ENCODE measurements around the gene EHD4.

EHD4 gene

GRCh38 chr15:41892621-41893421 is 79.5 kb downstream of the EHD4 start:
- H3K36me3 ChIP-seq (ENCODE audit: control insufficient read depth, insufficient read depth, low read length), result no peaks in the 10 kb centered on the region
- no peaks in the 10 kb centered on the region for H3K27me3 ChIP-seq (ENCODE audit: control insufficient read depth, insufficient read depth, low read length)
- peaks cover 2% of the 10 kb centered on the region for H3K4me1 ChIP-seq (ENCODE audit: control insufficient read depth, insufficient read depth, low read length)
- H3K9me3 ChIP-seq (ENCODE audit: control insufficient read depth, insufficient read depth, low read length), result no peaks in the 10 kb centered on the region
- H3K9ac ChIP-seq (ENCODE audit: low read depth, low read length), result no peak overlapping the region
- no peak overlapping the region for H3K4me3 ChIP-seq (ENCODE audit: low read depth, low read length)

GRCh38 chr15:41891946-41892345 is 80.4 kb downstream of the EHD4 start:
- Histone ChIP-seq H3K27me3 (ENCODE audit: control insufficient read depth, insufficient read depth, low read length) (no peaks in the 10 kb centered on the region), H3K9ac (ENCODE audit: low read depth, low read length) (no peak overlapping the region), H3K4me3 (ENCODE audit: low read depth, low read length) (no peak overlapping the region), H3K36me3 (ENCODE audit: control insufficient read depth, insufficient read depth, low read length) (no peaks in the 10 kb centered on the region), H3K9me3 (ENCODE audit: control insufficient read depth, insufficient read depth, low read length) (no peaks in the 10 kb centered on the region), H3K4me1 (ENCODE audit: control insufficient read depth, insufficient read depth, low read length) (no peaks in the 10 kb centered on the region)

DNA sequence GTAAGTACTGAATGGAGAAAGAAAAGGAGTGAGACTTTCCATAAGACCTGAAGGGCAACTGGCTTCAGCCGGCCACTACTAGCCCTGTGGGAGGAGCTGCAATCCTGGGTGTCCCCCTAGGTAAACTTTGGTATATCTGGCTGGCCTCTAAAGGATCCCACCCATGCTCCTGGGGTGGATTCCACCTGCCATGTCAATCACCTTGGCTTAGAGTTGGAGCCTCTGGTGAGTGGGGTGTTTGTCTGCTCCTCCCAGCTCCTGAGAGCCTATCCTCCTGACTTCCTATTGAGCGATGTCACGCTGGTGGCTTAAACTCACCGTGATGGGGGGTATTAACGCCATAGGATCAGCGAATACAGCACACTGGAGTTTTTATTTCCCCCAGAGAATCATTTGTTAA is 81.1 kb downstream of the EHD4 start:
- no peaks in the 10 kb centered on the region for H3K9me3 ChIP-seq (ENCODE audit: control insufficient read depth, insufficient read depth, low read length)
- H3K36me3 ChIP-seq (ENCODE audit: control insufficient read depth, insufficient read depth, low read length), result no peaks in the 10 kb centered on the region
- H3K27me3 ChIP-seq (ENCODE audit: control insufficient read depth, insufficient read depth, low read length), result no peaks in the 10 kb centered on the region
- H3K9ac ChIP-seq (ENCODE audit: low read depth, low read length), result no peak overlapping the region
- H3K4me3 ChIP-seq (ENCODE audit: low read depth, low read length), result no peak overlapping the region
- no peaks in the 10 kb centered on the region for H3K4me1 ChIP-seq (ENCODE audit: control insufficient read depth, insufficient read depth, low read length)

DNA sequence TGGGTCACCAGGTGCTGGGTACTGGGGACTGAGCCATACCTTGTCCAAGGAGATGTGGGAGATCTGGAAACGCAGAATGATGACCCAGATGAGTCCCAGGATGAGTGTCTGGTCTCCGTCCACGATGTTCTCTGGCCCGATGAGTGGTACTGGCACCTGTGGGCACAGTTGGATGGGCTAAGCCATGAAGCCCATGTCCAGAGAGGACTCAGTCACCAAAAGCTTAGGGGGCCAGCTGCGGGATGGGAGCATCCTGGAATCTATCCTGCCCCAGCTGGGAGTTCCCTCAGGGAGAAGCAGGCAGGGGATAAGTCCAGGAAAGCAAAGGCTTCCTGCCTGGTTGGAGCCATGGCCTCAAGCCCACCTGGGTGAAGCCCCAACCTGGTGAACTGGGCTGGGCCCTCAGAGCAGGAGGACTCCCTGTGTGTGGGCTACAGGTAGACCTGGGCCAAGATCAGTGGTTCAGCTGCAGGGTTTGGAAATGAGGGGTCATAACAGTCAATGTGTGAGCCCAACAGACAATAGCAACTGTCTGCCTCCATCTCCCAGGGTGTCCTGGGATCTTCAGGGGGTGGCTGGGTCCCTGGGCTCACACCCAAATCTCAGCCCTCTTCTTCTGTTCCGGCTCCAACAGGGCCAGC is 82.2 kb downstream of the EHD4 start:
- no peak overlapping the region for H3K4me3 ChIP-seq (ENCODE audit: low read depth, low read length)
- H3K27me3 ChIP-seq (ENCODE audit: control insufficient read depth, insufficient read depth, low read length), result no peaks in the 10 kb centered on the region
- H3K9ac ChIP-seq (ENCODE audit: low read depth, low read length), result no peak overlapping the region
- no peaks in the 10 kb centered on the region for H3K36me3 ChIP-seq (ENCODE audit: control insufficient read depth, insufficient read depth, low read length)
- H3K9me3 ChIP-seq (ENCODE audit: control insufficient read depth, insufficient read depth, low read length), result no peaks in the 10 kb centered on the region
- no peaks in the 10 kb centered on the region for H3K4me1 ChIP-seq (ENCODE audit: control insufficient read depth, insufficient read depth, low read length)

- H3K4me3 ChIP-seq (ENCODE audit: low read depth, low read length), result no peak overlapping the region
- no peaks in the 10 kb centered on the region for H3K9me3 ChIP-seq (ENCODE audit: control insufficient read depth, insufficient read depth, low read length)
- H3K4me1 ChIP-seq (ENCODE audit: control insufficient read depth, insufficient read depth, low read length), result no peaks in the 10 kb centered on the region
- no peaks in the 10 kb centered on the region for H3K27me3 ChIP-seq (ENCODE audit: control insufficient read depth, insufficient read depth, low read length)
- no peaks in the 10 kb centered on the region for H3K36me3 ChIP-seq (ENCODE audit: control insufficient read depth, insufficient read depth, low read length)
- no peak overlapping the region for H3K9ac ChIP-seq (ENCODE audit: low read depth, low read length)
Observed at GRCh38 chr15:41888662-41889253, 83.6 kb downstream of the EHD4 start.

- Histone ChIP-seq H3K4me3 (ENCODE audit: low read depth, low read length) (no peak overlapping the region), H3K36me3 (ENCODE audit: control insufficient read depth, insufficient read depth, low read length) (no peaks in the 10 kb centered on the region), H3K9me3 (ENCODE audit: control insufficient read depth, insufficient read depth, low read length) (no peaks in the 10 kb centered on the region), H3K27me3 (ENCODE audit: control insufficient read depth, insufficient read depth, low read length) (peaks cover 7% of the 10 kb centered on the region), H3K4me1 (ENCODE audit: control insufficient read depth, insufficient read depth, low read length) (no peaks in the 10 kb centered on the region), H3K9ac (ENCODE audit: low read depth, low read length) (no peak overlapping the region)
Observed at GRCh38 chr15:41887893-41888292, 84.5 kb downstream of the EHD4 start.

GRCh38 chr15:41887161-41887560 is 85.2 kb downstream of the EHD4 start:
- Histone ChIP-seq H3K9me3 (ENCODE audit: control insufficient read depth, insufficient read depth, low read length) (no peaks in the 10 kb centered on the region), H3K4me1 (ENCODE audit: control insufficient read depth, insufficient read depth, low read length) (no peaks in the 10 kb centered on the region), H3K9ac (ENCODE audit: low read depth, low read length) (no peak overlapping the region), H3K27me3 (ENCODE audit: control insufficient read depth, insufficient read depth, low read length) (peaks cover 11% of the 10 kb centered on the region), H3K4me3 (ENCODE audit: low read depth, low read length) (no peak overlapping the region), H3K36me3 (ENCODE audit: control insufficient read depth, insufficient read depth, low read length) (no peaks in the 10 kb centered on the region)

- Histone ChIP-seq H3K9me3 (ENCODE audit: control insufficient read depth, insufficient read depth, low read length) (no peaks in the 10 kb centered on the region), H3K27me3 (ENCODE audit: control insufficient read depth, insufficient read depth, low read length) (peaks cover 13% of the 10 kb centered on the region), H3K4me3 (ENCODE audit: low read depth, low read length) (no peak overlapping the region), H3K36me3 (ENCODE audit: control insufficient read depth, insufficient read depth, low read length) (no peaks in the 10 kb centered on the region), H3K4me1 (ENCODE audit: control insufficient read depth, insufficient read depth, low read length) (no peaks in the 10 kb centered on the region), H3K9ac (ENCODE audit: low read depth, low read length) (no peak overlapping the region)
Observed at GRCh38 chr15:41886741-41887140, 85.6 kb downstream of the EHD4 start.

DNA sequence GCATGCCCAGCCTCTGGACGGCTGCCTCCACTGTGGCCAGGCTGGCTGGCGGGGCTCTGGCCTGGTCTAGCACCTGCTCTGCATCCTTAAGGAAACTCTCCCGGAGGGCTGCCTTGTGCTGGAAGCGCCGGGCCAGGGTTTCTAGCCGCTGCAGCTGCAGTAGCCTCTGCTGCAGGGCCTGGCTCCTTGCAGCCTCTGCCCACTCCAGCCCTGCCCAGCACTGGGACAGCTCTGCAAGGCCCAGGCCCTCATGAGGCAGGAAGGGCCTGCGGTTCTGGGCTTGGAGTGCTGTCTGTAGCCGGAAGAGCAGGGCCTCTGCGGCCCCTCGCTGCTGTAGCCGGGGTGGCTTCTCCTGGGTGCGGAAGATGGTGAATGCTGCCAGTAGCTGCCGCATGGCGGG is 86.5 kb downstream of the EHD4 start:
- no peaks in the 10 kb centered on the region for H3K9me3 ChIP-seq (ENCODE audit: control insufficient read depth, insufficient read depth, low read length)
- no peaks in the 10 kb centered on the region for H3K36me3 ChIP-seq (ENCODE audit: control insufficient read depth, insufficient read depth, low read length)
- no peaks in the 10 kb centered on the region for H3K4me1 ChIP-seq (ENCODE audit: control insufficient read depth, insufficient read depth, low read length)
- H3K27me3 ChIP-seq (ENCODE audit: control insufficient read depth, insufficient read depth, low read length), result peaks cover 22% of the 10 kb centered on the region
- no peak overlapping the region for H3K9ac ChIP-seq (ENCODE audit: low read depth, low read length)
- H3K4me3 ChIP-seq (ENCODE audit: low read depth, low read length), result no peak overlapping the region

DNA sequence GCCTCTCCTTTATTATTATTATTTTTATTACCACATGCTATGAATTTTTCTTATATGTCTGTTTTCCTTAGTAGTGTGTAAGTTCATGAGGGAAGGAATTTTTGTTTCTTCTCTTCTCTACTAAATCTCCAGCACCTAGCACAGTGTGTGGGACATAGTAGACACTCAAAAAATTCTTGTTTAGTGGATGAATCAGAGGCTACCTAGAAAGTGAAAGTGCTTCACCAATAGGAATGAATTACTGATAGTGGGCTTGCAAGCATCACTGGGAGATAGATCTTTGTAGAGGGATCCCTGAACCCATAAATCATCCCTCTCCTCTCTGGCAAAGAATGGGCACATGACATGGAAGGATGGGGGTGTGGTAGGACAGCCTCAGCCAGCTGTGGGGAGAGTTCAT is 87.0 kb downstream of the EHD4 start:
- Histone ChIP-seq H3K9me3 (ENCODE audit: control insufficient read depth, insufficient read depth, low read length) (no peaks in the 10 kb centered on the region), H3K9ac (ENCODE audit: low read depth, low read length) (no peak overlapping the region), H3K4me3 (ENCODE audit: low read depth, low read length) (no peak overlapping the region), H3K4me1 (ENCODE audit: control insufficient read depth, insufficient read depth, low read length) (no peaks in the 10 kb centered on the region), H3K27me3 (ENCODE audit: control insufficient read depth, insufficient read depth, low read length) (peaks cover 26% of the 10 kb centered on the region), H3K36me3 (ENCODE audit: control insufficient read depth, insufficient read depth, low read length) (no peaks in the 10 kb centered on the region)

GRCh38 chr15:41884458-41884857 is 87.9 kb downstream of the EHD4 start:
- Histone ChIP-seq H3K9ac (ENCODE audit: low read depth, low read length) (no peak overlapping the region), H3K4me1 (ENCODE audit: control insufficient read depth, insufficient read depth, low read length) (no peaks in the 10 kb centered on the region), H3K27me3 (ENCODE audit: control insufficient read depth, insufficient read depth, low read length) (peaks cover 28% of the 10 kb centered on the region), H3K36me3 (ENCODE audit: control insufficient read depth, insufficient read depth, low read length) (no peaks in the 10 kb centered on the region), H3K4me3 (ENCODE audit: low read depth, low read length) (no peak overlapping the region), H3K9me3 (ENCODE audit: control insufficient read depth, insufficient read depth, low read length) (no peaks in the 10 kb centered on the region)

- no peaks in the 10 kb centered on the region for H3K9me3 ChIP-seq (ENCODE audit: control insufficient read depth, insufficient read depth, low read length)
- H3K27me3 ChIP-seq (ENCODE audit: control insufficient read depth, insufficient read depth, low read length), result peaks cover 28% of the 10 kb centered on the region
- no peak overlapping the region for H3K4me3 ChIP-seq (ENCODE audit: low read depth, low read length)
- no peaks in the 10 kb centered on the region for H3K4me1 ChIP-seq (ENCODE audit: control insufficient read depth, insufficient read depth, low read length)
- H3K9ac ChIP-seq (ENCODE audit: low read depth, low read length), result no peak overlapping the region
- no peaks in the 10 kb centered on the region for H3K36me3 ChIP-seq (ENCODE audit: control insufficient read depth, insufficient read depth, low read length)
Observed at GRCh38 chr15:41883484-41883825, 88.9 kb downstream of the EHD4 start.
